Body of pancreas (tissue), 4 donors: Measurements from ENCODE around the gene RUNX2.

Source experiments
- POLR2A ChIP-seq, 3 donors: fragments of 450-650 bp; IDR thresholded peaks; one replicate each; pipeline ENCODE4 v1.6.1; 2016; ENCODE audit warnings: antibody characterized with exemption in 3 of 3, mild to moderate bottlenecking in 2 of 3
- TF ChIP-seq, protein P1 (sequence below), 7 experiments: fragments of 450-650 bp in 4 of 7; fragments of 200-600 bp in 3 of 7; sonication (generic) in 3 of 7; IDR thresholded peaks; one replicate each; pipeline ENCODE4 v1.5.1; 2016 to 2019; ENCODE audit warnings: antibody characterized with exemption in 7 of 7

GRCh38 chr6:45377554-45378333 lies 49.6 kb downstream of the RUNX2 start, which contains the start of gene SUPT3H:
- TF ChIP-seq, protein P1, sequence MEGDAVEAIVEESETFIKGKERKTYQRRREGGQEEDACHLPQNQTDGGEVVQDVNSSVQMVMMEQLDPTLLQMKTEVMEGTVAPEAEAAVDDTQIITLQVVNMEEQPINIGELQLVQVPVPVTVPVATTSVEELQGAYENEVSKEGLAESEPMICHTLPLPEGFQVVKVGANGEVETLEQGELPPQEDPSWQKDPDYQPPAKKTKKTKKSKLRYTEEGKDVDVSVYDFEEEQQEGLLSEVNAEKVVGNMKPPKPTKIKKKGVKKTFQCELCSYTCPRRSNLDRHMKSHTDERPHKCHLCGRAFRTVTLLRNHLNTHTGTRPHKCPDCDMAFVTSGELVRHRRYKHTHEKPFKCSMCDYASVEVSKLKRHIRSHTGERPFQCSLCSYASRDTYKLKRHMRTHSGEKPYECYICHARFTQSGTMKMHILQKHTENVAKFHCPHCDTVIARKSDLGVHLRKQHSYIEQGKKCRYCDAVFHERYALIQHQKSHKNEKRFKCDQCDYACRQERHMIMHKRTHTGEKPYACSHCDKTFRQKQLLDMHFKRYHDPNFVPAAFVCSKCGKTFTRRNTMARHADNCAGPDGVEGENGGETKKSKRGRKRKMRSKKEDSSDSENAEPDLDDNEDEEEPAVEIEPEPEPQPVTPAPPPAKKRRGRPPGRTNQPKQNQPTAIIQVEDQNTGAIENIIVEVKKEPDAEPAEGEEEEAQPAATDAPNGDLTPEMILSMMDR (IDR thresholded peaks at IDR 0.05) = peak in 3 of 7 experiments; percentile 29 to 42 (median 37)
- peak; percentile 58 to 81 (median 81) for TF ChIP-seq POLR2A (IDR thresholded peaks at IDR 0.05)
